GM03348 (cell line): ENCODE data around the gene HMCN2.
A peak's percentile ranks its signal among the peaks of the same experiment; 100 is the strongest.
"Not testable (repeated sequence)": the region's sequence is repeated elsewhere in the genome, so short reads cannot be mapped to it uniquely, and the experiment has no call there.

Experiments used
- DNase-seq: peaks from one replicate; pipeline ENCODE4 v3.0.0; 2012; ENCODE audit warnings: low spot score

Gene HMCN2

DNA sequence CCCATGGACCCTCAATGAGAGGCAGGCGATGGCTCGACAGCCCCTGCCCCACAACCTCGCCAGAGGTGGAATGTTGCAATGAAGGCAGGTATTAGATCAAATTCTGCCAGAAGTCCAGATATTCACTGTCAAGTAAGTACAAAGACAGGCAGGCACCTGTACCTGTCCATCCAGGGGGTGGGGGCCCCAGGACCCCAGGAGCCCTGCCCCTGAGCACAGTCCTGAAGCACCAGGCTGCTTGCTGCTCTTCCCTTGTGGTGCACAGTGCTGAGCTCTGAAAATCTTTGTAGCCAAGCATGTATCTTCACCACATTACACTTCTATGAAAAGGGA lies 26.2 kb upstream of the HMCN2 start:
- no peak for DNase-seq

- DNase-seq: no peak
Observed at GRCh38 chr9:130239741-130240241, 25.8 kb upstream of the HMCN2 start.

- peak; percentile 82 for DNase-seq
Observed at GRCh38 chr9:130240410-130241197, 25.0 kb upstream of the HMCN2 start.

DNA sequence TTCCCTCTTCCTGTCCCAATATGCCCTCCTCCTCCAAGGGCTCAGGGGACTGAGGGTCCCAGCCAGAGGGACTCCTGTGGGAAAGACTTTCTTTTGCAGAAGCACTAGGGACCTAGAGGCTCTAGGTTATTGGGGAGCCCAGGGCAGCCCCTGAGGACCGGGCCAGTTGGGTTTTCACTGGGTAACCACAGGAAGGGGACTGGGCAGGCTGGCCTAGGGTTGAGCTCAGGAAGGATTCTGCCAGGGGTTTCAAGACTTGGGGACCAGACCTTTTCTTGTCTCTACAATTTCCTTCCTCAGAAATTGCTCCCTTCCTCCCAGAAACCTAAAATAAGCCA lies 24.4 kb upstream of the HMCN2 start:
- DNase-seq: no peak

DNA sequence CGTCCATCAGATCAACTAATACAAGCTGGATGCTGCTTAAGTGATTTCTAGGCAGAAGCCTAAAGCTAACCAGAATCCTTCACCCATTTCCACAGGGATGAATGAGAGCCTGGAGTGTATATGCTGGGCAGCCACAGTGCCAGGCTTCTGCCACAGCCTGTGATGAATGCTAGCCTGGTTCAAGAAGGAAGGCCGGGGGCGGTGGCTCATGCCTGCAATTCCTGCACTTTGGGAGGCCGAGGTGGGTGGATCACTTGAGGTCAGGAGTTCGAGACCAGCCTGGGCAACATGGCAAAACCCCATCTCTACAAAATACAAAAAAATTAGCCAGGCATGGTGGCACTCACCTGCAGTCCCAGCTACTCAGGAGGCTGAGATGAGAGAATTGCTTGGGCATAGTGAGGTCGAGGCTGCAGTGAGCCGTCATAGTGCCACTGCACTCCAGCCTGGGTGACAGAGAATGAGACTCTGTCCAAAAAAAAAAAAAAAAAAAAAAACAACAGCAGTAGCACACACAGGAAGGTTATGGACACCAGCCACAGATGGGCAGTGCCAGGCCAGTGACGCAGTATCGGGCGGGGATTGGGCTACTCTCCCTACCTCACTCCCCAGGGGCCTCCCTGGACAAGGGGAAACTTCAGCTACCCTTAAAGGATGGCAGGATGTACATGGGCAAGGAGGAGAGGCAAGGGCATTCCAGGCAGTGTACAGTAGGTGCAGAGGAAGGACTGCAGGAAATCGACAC lies 23.1 kb upstream of the HMCN2 start:
- DNase-seq: no peak

GRCh38 chr9:130243015-130243881 lies 22.3 kb upstream of the HMCN2 start:
- peak; percentile 82 for DNase-seq

- DNase-seq: no peak
Observed at GRCh38 chr9:130243882-130244170, 21.7 kb upstream of the HMCN2 start.

DNA sequence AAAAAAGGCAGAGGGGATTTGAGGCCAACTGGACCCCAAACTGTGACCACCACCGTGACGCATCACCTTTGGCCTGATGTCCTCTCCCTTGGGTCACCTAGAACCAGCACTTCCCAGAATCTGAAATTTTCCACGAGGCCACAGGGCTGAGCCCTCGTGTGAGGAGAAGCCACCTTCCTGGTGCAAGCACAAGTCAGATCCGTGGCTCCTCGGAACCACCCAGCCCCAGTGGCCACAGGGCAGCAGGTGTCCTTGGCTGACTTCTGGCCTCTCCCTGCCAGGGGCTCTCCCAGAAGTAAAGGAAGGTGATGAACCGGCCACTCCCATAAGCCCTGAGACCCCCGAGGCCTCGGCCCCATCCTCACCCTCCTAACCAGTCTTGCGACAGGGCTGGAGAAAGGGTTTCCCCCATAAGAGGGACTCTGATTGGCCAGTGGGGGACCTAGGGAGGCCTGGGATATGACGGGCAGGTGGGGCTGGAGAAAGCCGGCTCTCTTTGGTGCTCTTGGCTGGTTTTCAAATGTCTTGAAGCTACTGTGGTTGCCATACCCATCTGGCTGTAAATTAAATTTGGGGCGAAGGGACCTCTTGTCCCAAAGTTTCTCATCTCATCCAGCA lies 20.9 kb upstream of the HMCN2 start:
- DNase-seq: no peak

- no peak for DNase-seq
Observed at GRCh38 chr9:130245474-130245873, 20.1 kb upstream of the HMCN2 start.

DNA sequence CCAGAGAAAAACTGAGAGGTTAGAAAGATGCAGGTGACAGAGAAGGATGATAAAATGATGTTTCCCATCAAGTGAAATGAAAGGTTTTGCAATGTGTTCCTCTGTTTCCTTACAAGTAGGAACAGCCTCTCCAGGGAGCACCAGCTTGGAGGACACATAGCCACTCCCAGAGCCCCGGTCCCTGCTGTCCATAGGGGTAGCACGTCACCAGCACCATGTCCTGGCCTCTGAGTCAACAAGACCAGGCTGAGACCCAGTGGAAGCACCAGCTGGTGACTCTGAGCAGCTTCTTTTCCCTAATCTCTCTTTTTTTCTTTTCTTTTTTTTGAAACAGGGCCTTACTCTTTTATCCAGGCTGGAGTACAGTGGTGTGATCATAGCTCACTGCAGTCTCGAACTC lies 19.4 kb upstream of the HMCN2 start:
- DNase-seq: no peak

GRCh38 chr9:130254747-130255630 lies 10.6 kb upstream of the HMCN2 start:
- DNase-seq: no peak

GRCh38 chr9:130255631-130256134 lies 9.9 kb upstream of the HMCN2 start:
- no peak for DNase-seq

GRCh38 chr9:130256644-130257043 lies 8.9 kb upstream of the HMCN2 start:
- DNase-seq: no peak

GRCh38 chr9:130258137-130258536 lies 7.4 kb upstream of the HMCN2 start:
- not testable (repeated sequence) for DNase-seq

GRCh38 chr9:130259044-130259443 lies 6.5 kb upstream of the HMCN2 start:
- no peak for DNase-seq

DNA sequence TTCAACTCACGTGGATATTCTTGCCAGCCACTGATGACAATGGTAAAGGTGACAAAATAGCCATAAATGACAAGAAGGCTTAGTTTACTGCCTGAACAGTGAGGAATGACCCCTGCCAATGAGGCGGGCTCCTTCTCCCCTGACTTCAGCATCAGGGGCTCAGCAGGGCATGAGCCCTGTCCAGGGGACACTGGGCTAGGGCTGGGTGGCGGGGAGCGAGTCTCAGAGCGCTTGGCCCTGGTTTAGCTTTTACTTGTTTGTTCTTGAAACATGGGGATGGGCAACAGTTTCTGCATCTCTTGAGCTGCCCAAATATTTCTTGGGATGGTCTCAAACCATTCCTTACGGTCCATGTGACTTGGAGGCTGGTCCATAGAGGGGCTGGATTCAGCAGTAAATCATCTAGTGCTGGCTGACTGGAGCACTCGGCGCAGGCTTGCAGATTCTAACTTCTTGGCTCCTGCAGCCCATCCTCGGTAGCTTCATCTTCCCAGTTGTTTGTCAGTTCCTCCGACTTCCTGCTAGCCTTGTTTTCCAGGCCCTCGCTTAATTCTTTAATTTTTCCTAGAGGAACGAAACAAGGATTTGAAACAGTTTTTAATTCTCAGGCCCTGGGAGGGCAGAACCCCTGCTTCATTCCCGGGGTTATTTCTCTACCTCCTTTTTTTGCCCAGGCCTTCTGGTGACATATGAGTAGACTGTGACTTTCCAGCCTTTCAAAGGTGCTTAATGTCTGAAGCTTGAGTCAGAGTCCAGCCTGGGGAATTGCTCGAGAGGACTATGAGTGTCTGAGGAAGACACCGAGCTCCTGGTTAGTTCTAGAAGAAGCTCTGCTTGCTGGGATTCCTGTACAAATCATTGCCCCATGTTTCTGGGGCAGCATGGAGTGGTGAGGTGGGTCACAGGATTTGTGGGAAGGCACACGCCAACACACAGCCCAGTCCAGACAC lies 4.5 kb upstream of the HMCN2 start:
- DNase-seq: no peak

GRCh38 chr9:130262061-130262745 lies 3.4 kb upstream of the HMCN2 start:
- DNase-seq: no peak

DNA sequence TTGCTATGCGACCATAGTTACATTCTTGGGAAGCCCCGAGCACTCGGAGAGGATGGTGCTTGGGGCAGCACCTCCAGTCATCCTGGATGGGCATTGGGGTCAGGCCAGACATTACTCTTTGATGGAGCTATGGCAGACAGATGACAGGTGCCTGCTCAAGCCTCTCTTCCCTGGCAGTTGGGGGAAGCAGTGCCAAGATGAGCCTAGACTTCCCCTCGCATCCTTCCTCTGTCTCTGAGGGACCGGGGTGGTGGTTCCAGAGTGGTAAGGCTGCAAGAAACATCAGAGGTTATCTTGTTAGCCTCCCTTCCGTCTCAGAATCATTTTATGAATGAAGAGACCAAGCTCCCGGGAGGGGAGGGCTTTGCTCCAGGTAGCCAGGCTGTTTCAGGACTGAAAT lies 2.8 kb upstream of the HMCN2 start:
- DNase-seq: no peak

- no peak for DNase-seq
Observed at GRCh38 chr9:130263601-130264413, 1.8 kb upstream of the HMCN2 start.
